Body of pancreas (tissue), 4 donors: ENCODE results near the gene RGS16.

Experiments used
- POLR2A ChIP-seq, 3 donors: fragments of 450-650 bp; IDR thresholded peaks; one replicate each; pipeline ENCODE4 v1.6.1; 2016; ENCODE audit warnings: antibody characterized with exemption in 3 of 3, mild to moderate bottlenecking in 2 of 3
- TF ChIP-seq, protein P1 (sequence below), 7 experiments: fragments of 450-650 bp in 4 of 7; fragments of 200-600 bp in 3 of 7; sonication (generic) in 3 of 7; IDR thresholded peaks; one replicate each; pipeline ENCODE4 v1.5.1; 2016 to 2019; ENCODE audit warnings: antibody characterized with exemption in 7 of 7

DNA sequence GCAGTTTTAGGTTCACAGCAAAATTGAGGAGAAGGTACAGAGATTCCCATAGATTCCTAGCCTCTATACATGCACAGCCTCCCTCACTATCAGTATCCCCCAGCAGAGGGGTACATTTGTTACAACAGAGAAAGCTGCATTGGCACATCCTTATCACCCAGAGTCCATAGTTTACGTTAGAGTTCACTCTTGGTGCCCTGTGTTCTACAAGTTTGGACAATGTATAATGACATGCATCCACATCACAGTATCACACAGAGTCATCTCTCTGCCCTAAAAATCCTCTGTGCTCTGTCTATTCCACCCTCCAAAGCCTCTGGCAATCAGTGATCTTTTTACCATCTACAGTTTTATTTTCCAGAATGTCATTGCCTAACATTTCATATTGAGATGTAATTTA is 22.3 kb upstream of the RGS16 start:
- TF ChIP-seq, protein P1, sequence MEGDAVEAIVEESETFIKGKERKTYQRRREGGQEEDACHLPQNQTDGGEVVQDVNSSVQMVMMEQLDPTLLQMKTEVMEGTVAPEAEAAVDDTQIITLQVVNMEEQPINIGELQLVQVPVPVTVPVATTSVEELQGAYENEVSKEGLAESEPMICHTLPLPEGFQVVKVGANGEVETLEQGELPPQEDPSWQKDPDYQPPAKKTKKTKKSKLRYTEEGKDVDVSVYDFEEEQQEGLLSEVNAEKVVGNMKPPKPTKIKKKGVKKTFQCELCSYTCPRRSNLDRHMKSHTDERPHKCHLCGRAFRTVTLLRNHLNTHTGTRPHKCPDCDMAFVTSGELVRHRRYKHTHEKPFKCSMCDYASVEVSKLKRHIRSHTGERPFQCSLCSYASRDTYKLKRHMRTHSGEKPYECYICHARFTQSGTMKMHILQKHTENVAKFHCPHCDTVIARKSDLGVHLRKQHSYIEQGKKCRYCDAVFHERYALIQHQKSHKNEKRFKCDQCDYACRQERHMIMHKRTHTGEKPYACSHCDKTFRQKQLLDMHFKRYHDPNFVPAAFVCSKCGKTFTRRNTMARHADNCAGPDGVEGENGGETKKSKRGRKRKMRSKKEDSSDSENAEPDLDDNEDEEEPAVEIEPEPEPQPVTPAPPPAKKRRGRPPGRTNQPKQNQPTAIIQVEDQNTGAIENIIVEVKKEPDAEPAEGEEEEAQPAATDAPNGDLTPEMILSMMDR (IDR thresholded peaks at IDR 0.05) = no peak
- no peak for TF ChIP-seq POLR2A (IDR thresholded peaks at IDR 0.05)
